ENCODE measurements around the gene IFIT2.

Gene IFIT2

GRCh38 chr10:89339875-89340274 lies 38.0 kb downstream of the IFIT2 start:
- in situ Hi-C loops (cut with HindIII; ENCODE audit: low sequenced_read_pairs), result no loop called here
- no peak for DNase-seq (ENCODE audit: low read depth)
- H3K4me3 ChIP-seq (ENCODE audit: low read depth, low read length), result no peak overlapping the region
- TF ChIP-seq CTCF (IDR thresholded peaks at IDR 0.05; ENCODE audit: low read depth, low read length, missing control alignments), result no peak

GRCh38 chr10:89341649-89342048 lies 39.8 kb downstream of the IFIT2 start:
- in situ Hi-C loops (cut with HindIII; ENCODE audit: low sequenced_read_pairs), result no loop called here
- no peak overlapping the region for H3K4me3 ChIP-seq (ENCODE audit: low read depth, low read length)
- TF ChIP-seq CTCF (IDR thresholded peaks at IDR 0.05; ENCODE audit: low read depth, low read length, missing control alignments), result no peak
- DNase-seq (ENCODE audit: low read depth), result no peak

- H3K4me3 ChIP-seq (ENCODE audit: low read depth, low read length), result no peak overlapping the region
- no peak for TF ChIP-seq CTCF (IDR thresholded peaks at IDR 0.05; ENCODE audit: low read depth, low read length, missing control alignments)
- in situ Hi-C loops (cut with HindIII; ENCODE audit: low sequenced_read_pairs), result no loop called here
- peak; percentile 66 for DNase-seq (ENCODE audit: low read depth)
These were observed 40.5 kb downstream of the IFIT2 start for GRCh38 chr10:89342206-89342958.

- in situ Hi-C loops (cut with HindIII; ENCODE audit: low sequenced_read_pairs), result no loop called here
- DNase-seq (ENCODE audit: low read depth), result no peak
- no peak overlapping the region for H3K4me3 ChIP-seq (ENCODE audit: low read depth, low read length)
- TF ChIP-seq CTCF (IDR thresholded peaks at IDR 0.05; ENCODE audit: low read depth, low read length, missing control alignments), result no peak
These were observed 41.4 kb downstream of the IFIT2 start for GRCh38 chr10:89343089-89343767.

- no peak overlapping the region for H3K4me3 ChIP-seq (ENCODE audit: low read depth, low read length)
- in situ Hi-C loops (cut with HindIII; ENCODE audit: low sequenced_read_pairs), result no loop called here
- no peak for TF ChIP-seq CTCF (IDR thresholded peaks at IDR 0.05; ENCODE audit: low read depth, low read length, missing control alignments)
- DNase-seq (ENCODE audit: low read depth), result no peak
These were observed 42.3 kb downstream of the IFIT2 start for GRCh38 chr10:89344156-89344555.

GRCh38 chr10:89345367-89346000 lies 43.6 kb downstream of the IFIT2 start:
- in situ Hi-C loops (cut with HindIII; ENCODE audit: low sequenced_read_pairs), result no loop called here
- no peak for DNase-seq (ENCODE audit: low read depth)
- no peak overlapping the region for H3K4me3 ChIP-seq (ENCODE audit: low read depth, low read length)
- TF ChIP-seq CTCF (IDR thresholded peaks at IDR 0.05; ENCODE audit: low read depth, low read length, missing control alignments), result no peak

Data from astrocyte of the cerebellum (primary cell).